Cerebellar nuclear complex (tissue), 1 donor: ENCODE measurements around the gene C5orf58.

Source experiments
- DNase-seq, 2 experiments: peaks; one replicate each; lab custom pipeline; 2025; lab: John Stamatoyannopoulos, UW

C5orf58 gene

GRCh38 chr5:170232786-170233185, at the start of gene C5orf58:
TSS of gene C5orf58 (plus strand) at chr5:170232985. CDS start at chr5:170234977, 1,992 bp downstream.
- no peak for DNase-seq

- no peak for DNase-seq
These were observed 48.7 kb upstream of the C5orf58 start for GRCh38 chr5:170183816-170184687.

GRCh38 chr5:170184737-170185136, 48.0 kb upstream of the C5orf58 start:
- no peak for DNase-seq

- DNase-seq = no peak
These were observed 46.6 kb upstream of the C5orf58 start for GRCh38 chr5:170186156-170186555.

GRCh38 chr5:170186856-170187255, 45.9 kb upstream of the C5orf58 start:
- no peak for DNase-seq

GRCh38 chr5:170190436-170191134, 42.2 kb upstream of the C5orf58 start:
- DNase-seq = no peak

GRCh38 chr5:170192829-170193228, 40.0 kb upstream of the C5orf58 start:
- no peak for DNase-seq

GRCh38 chr5:170195961-170196360, 36.8 kb upstream of the C5orf58 start:
- no peak for DNase-seq

- no peak for DNase-seq
These were observed 31.9 kb upstream of the C5orf58 start for GRCh38 chr5:170200876-170201275.

- DNase-seq = no peak
These were observed 31.5 kb upstream of the C5orf58 start for GRCh38 chr5:170201311-170201710.

- no peak for DNase-seq
These were observed 30.7 kb upstream of the C5orf58 start for GRCh38 chr5:170202117-170202516.

- DNase-seq = no peak
These were observed 28.6 kb upstream of the C5orf58 start for GRCh38 chr5:170204202-170204601.

GRCh38 chr5:170206216-170206615, 26.6 kb upstream of the C5orf58 start:
- DNase-seq = no peak

GRCh38 chr5:170206958-170207357, 25.8 kb upstream of the C5orf58 start:
- no peak for DNase-seq

- DNase-seq = no peak
These were observed 21.0 kb upstream of the C5orf58 start for GRCh38 chr5:170211575-170212334.

- no peak for DNase-seq
These were observed 16.4 kb upstream of the C5orf58 start for GRCh38 chr5:170216257-170216864.

- no peak for DNase-seq
These were observed 15.0 kb upstream of the C5orf58 start for GRCh38 chr5:170217831-170218230.

GRCh38 chr5:170218726-170219125, 14.1 kb upstream of the C5orf58 start:
- no peak for DNase-seq

GRCh38 chr5:170219615-170220014, 13.2 kb upstream of the C5orf58 start:
- DNase-seq = no peak

GRCh38 chr5:170220191-170220590, 12.6 kb upstream of the C5orf58 start:
- no peak for DNase-seq

- no peak for DNase-seq
These were observed 11.5 kb upstream of the C5orf58 start for GRCh38 chr5:170221327-170221741.

- no peak for DNase-seq
These were observed 9.4 kb upstream of the C5orf58 start for GRCh38 chr5:170223360-170223759.
